ENCODE data around the gene LHX6. TPM values are rescaled to one million over a fixed set of nuclear protein-coding genes. Genes with fewer than 3 reads are reported as not detected.

LHX6 gene
- total RNA-seq, 1 experiment from 2014 or later, result 4.1 TPM

GRCh38 chr9:122158202-122158601 lies 70.6 kb downstream of the LHX6 start:
- Histone ChIP-seq H3K36me3 (ENCODE audit: control insufficient read depth in 1 of 2, insufficient read depth in 2 of 2, low read length in 2 of 2) (no peaks in the 10 kb centered on the region; a peak in 1 of 4 replicates), H3K9ac (ENCODE audit: low read length) (no peak overlapping the region), H3K27me3 (ENCODE audit: insufficient read depth, low read length) (no peaks in the 10 kb centered on the region), H4K20me1 (ENCODE audit: insufficient read depth) (0 out of 2 replicates have a peak, but pooled peaks cover 4% of the 10 kb centered on the region), H3K4me1 (ENCODE audit: control insufficient read depth in 1 of 2, insufficient read depth in 2 of 2, low read length in 2 of 2) (peaks cover 4 to 13% of the 10 kb centered on the region in 2 experiments), H3K9me2 (ENCODE audit: insufficient read depth) (no peaks in the 10 kb centered on the region), H3K4me3 (replicated peaks in 1 of 2; ENCODE audit: low read depth in 1 of 2, low read length in 2 of 2) (no peak overlapping the region; a peak in 1 of 4 replicates), H3K4me2 (ENCODE audit: low read length) (peak overlapping the region; percentile 86), H3K27ac (ENCODE audit: low read depth, low read length) (no peak overlapping the region), H3K9me3 (ENCODE audit: control insufficient read depth in 1 of 2, insufficient read depth in 1 of 2, low read depth in 1 of 2, low read length in 2 of 2) (peaks cover 0 to 6% of the 10 kb centered on the region in 2 experiments; a peak in 1 of 4 replicates), H2AFZ (ENCODE audit: low read depth, low read length, poor library complexity, severe bottlenecking) (no peak overlapping the region), H3K79me2 (ENCODE audit: insufficient read depth, low read length) (peaks cover 62% of the 10 kb centered on the region)
- intact Hi-C loops (cut with micrococcal nuclease), result no loop called here
- peak; percentile 68 for ATAC-seq
- BruUV-seq (replicated peaks), result no TSS peak
- TF ChIP-seq RAD21 (IDR thresholded peaks at IDR 0.05; ENCODE audit: low read depth) (no peak), SRF (IDR thresholded peaks at IDR 0.05; ENCODE audit: low read depth) (no peak), CTCF (IDR thresholded peaks at IDR 0.05 in 2 of 3, conservative IDR thresholded peaks at IDR 0.05 in 1 of 3; ENCODE audit: borderline replicate concordance in 1 of 3, insufficient read depth in 1 of 3, low read depth in 2 of 3, low read length in 2 of 3) (peak in 2 of 3 experiments; percentile 80 to 82; a peak in 4 of 6 replicates)
- peak; percentile 70 for DNase-seq (ENCODE audit: low read depth, low spot score)
- ChIA-PET POLR2A (no interaction called here), RAD21 (ENCODE audit: low non-redundant PET in 1 of 2, low total read pairs in 2 of 2, uncharacterized antibody in 2 of 2, unreplicated experiment in 2 of 2) (no interaction called here), CTCF (interaction anchor here (1.1 to 2.8 kb wide), 5 partner anchors 13 to 192 kb away, joined by 3 to 11 read pairs (median 3); no protein-coding TSS in a partner anchor)

GRCh38 chr9:122155796-122156195 lies 73.0 kb downstream of the LHX6 start:
- intact Hi-C loops (cut with micrococcal nuclease), result no loop called here
- H3K4me2 ChIP-seq (ENCODE audit: low read length), result no peak overlapping the region
- ChIA-PET RAD21 (ENCODE audit: low non-redundant PET in 1 of 2, low total read pairs in 2 of 2, uncharacterized antibody in 2 of 2, unreplicated experiment in 2 of 2) (no interaction called here), CTCF (no interaction called here), POLR2A (no interaction called here)
- DNase-seq (ENCODE audit: low read depth, low spot score), result no peak
- H3K9me2 ChIP-seq (ENCODE audit: insufficient read depth), result no peaks in the 10 kb centered on the region
- H3K4me3 ChIP-seq (replicated peaks in 1 of 2; ENCODE audit: low read depth in 1 of 2, low read length in 2 of 2), result no peak overlapping the region
- TF ChIP-seq POLR2A (IDR thresholded peaks at IDR 0.05; ENCODE audit: borderline replicate concordance, extremely low read depth, insufficient read depth, insufficient read length) (no peak), SIN3A (IDR thresholded peaks at IDR 0.05; ENCODE audit: low read depth) (no peak), EGR1 (IDR thresholded peaks at IDR 0.05; ENCODE audit: low read depth) (no peak), ELF1 (IDR thresholded peaks at IDR 0.05; ENCODE audit: borderline replicate concordance, low read depth) (no peak), CBX3 (IDR thresholded peaks at IDR 0.05; ENCODE audit: low read depth) (no peak), ZNF274 (IDR thresholded peaks at IDR 0.05; ENCODE audit: low read depth, low read length) (no peak), POLR2AphosphoS5 (IDR thresholded peaks at IDR 0.05; ENCODE audit: low read depth, low read length) (no peak), EZH2 (IDR thresholded peaks at IDR 0.05) (no peak), FOSL1 (IDR thresholded peaks at IDR 0.05; ENCODE audit: low read depth) (no peak), MAX (IDR thresholded peaks at IDR 0.05) (no peak), CEBPB (IDR thresholded peaks at IDR 0.05; ENCODE audit: low read depth) (no peak), TCF7L2 (IDR thresholded peaks at IDR 0.05; ENCODE audit: borderline replicate concordance, extremely low read depth, insufficient read depth, insufficient read length) (no peak), EZH2phosphoT487 (IDR thresholded peaks at IDR 0.05; ENCODE audit: borderline replicate concordance) (no peak), RAD21 (IDR thresholded peaks at IDR 0.05; ENCODE audit: low read depth) (no peak), YY1 (IDR thresholded peaks at IDR 0.05; ENCODE audit: extremely low read depth, insufficient replicate concordance, low read depth, low read length) (no peak), ZFX (IDR thresholded peaks at IDR 0.05) (no peak), JUND (IDR thresholded peaks at IDR 0.05) (no peak), SRF (IDR thresholded peaks at IDR 0.05; ENCODE audit: low read depth) (no peak), ATF3 (IDR thresholded peaks at IDR 0.05) (no peak)
- peaks cover 4 to 8% of the 10 kb centered on the region in 2 experiments; a peak in 3 of 4 replicates for H3K36me3 ChIP-seq (ENCODE audit: control insufficient read depth in 1 of 2, insufficient read depth in 2 of 2, low read length in 2 of 2)
- peaks cover 4 to 13% of the 10 kb centered on the region in 2 experiments for H3K4me1 ChIP-seq (ENCODE audit: control insufficient read depth in 1 of 2, insufficient read depth in 2 of 2, low read length in 2 of 2)
- no peaks in the 10 kb centered on the region for H3K9me3 ChIP-seq (ENCODE audit: control insufficient read depth in 1 of 2, insufficient read depth in 1 of 2, low read depth in 1 of 2, low read length in 2 of 2)
- peaks cover 83% of the 10 kb centered on the region for H3K79me2 ChIP-seq (ENCODE audit: insufficient read depth, low read length)
- ATAC-seq, result no peak
- no peak overlapping the region for H3K9ac ChIP-seq (ENCODE audit: low read length)
- BruUV-seq (replicated peaks), result no TSS peak
- no peak overlapping the region for H3K27ac ChIP-seq (ENCODE audit: low read depth, low read length)
- 0 out of 2 replicates have a peak, but pooled peaks cover 4% of the 10 kb centered on the region for H4K20me1 ChIP-seq (ENCODE audit: insufficient read depth)
- no peaks in the 10 kb centered on the region for H3K27me3 ChIP-seq (ENCODE audit: insufficient read depth, low read length)
- H2AFZ ChIP-seq (ENCODE audit: low read depth, low read length, poor library complexity, severe bottlenecking), result no peak overlapping the region
